Ovary (tissue), 9 donors: Measurements from ENCODE around the gene SMARCB1. TPM values are rescaled to one million over a fixed set of nuclear protein-coding genes. Genes with fewer than 3 reads are reported as not detected.
"Not testable (repeated sequence)": the region's sequence is repeated elsewhere in the genome, so short reads cannot be mapped to it uniquely, and the experiment has no call there.

Experiments used
- DNase-seq, 5 donors: peaks; one replicate each; pipeline ENCODE4 v3.0.0-alpha.2; 2019 to 2020
- H3K27ac ChIP-seq, 2 donors: fragments of 200-600 bp; one replicate each; pipeline versions ENCODE4 v1.5.1 to v1.8.0; 2019 to 2022
- H3K27me3 ChIP-seq: fragments of 200-600 bp; one replicate; pipeline ENCODE4 v1.8.0; 2022
- H3K36me3 ChIP-seq: fragments of 200-600 bp; sonication (generic); one replicate; pipeline ENCODE4 v1.5.1; 2019
- H3K4me1 ChIP-seq: one replicate; pipeline ENCODE4 v1.8.1; 2013; ENCODE audit warnings: mild to moderate bottlenecking, moderate library complexity; ENCODE audit not compliant: insufficient read depth
- H3K4me3 ChIP-seq: fragments of 200-600 bp; sonication (generic); one replicate; pipeline ENCODE4 v1.5.1; 2017
- H3K9me3 ChIP-seq, 2 donors: fragments of 200-600 bp in 1 of 2; sonication (generic) in 1 of 2; one replicate each; pipeline versions ENCODE4 v1.5.1 to v1.8.1; 2013 to 2019; ENCODE audit warnings: mild to moderate bottlenecking in 1 of 2, moderate library complexity in 1 of 2
- CTCF ChIP-seq, 3 donors: fragments of 450-650 bp in 2 of 3; fragments of 200-600 bp in 1 of 3; IDR thresholded peaks; one replicate each; pipeline versions ENCODE4 v1.5.1 to v1.8.0; 2016 to 2022; ENCODE audit warnings: antibody characterized with exemption in 3 of 3, mild to moderate bottlenecking in 1 of 3
- EP300 ChIP-seq: sonication (generic); formaldehyde crosslinking; IDR thresholded peaks from one replicate; pipeline ENCODE4 v1.6.1; 2017; ENCODE audit warnings: antibody characterized with exemption
- POLR2A ChIP-seq: fragments of 450-650 bp; IDR thresholded peaks from one replicate; pipeline ENCODE4 v1.6.1; 2017; ENCODE audit warnings: antibody characterized with exemption, mild to moderate bottlenecking, moderate library complexity
- WGBS, 3 donors: extraction: QIAGEN DNeasy Blood & Tissue Kit in 1 of 3; methylation state at CpG; one replicate each; pipeline versions ENCODE4 v1.1.5 to v1.1.7; 2013 to 2017; 5-methylcytosine and 5-hydroxymethylcytosine counted together
- intact Hi-C, 4 donors: fragments of 100-400 bp; cut with DNase I; formaldehyde crosslinking; loops; one replicate each; pipeline versions ENCODE4 v1.11.0 to v1.15.1; 2022 to 2023
- polyA plus RNA-seq, 2 donors: library from polyadenylated mRNA; stranded (reverse); fragments of 200-250 nt in 1 of 2; fragments of 350-450 nt in 1 of 2; fragmentation: Illumina TruSeq in 1 of 2; extraction: RNeasy Lipid Tissue Mini Kit (QIAGEN cat#74804) in 1 of 2; gene quantifications; one replicate each; pipeline ENCODE4 v1.2.3, GENCODE V29; 2013 to 2014
- total RNA-seq, 7 donors: library from RNA; depleted of rRNA in 2 of 7; stranded (reverse); fragments of >200 nt in 2 of 7; fragmentation: NEBNext Ultra II Directional in 3 of 7; extraction: Animal tissue kit (Norgen Biotek cat#: 25700) in 3 of 7; gene quantifications; one replicate each; pipeline versions ENCODE4 v1.1.0 to v1.2.4, GENCODE V29; 2016 to 2023
- donor health status: DM: no; HTN: no; CAD: no; lungs with moderate emphysema.
- donor health status: DM: no; HTN: no; CAD: no.
- donor health status: Bipolar disorder and iron deficiency.
- donor health status: DM: yes; HTN: yes; CAD: no.
- donor health status: DM: no; HTN: no; CAD: no.
- donor health status: DM: yes; HTN: yes; CAD: no.

Gene SMARCB1
- total and polyA plus RNA-seq, 9 donors: 47.1 to 107 (median 87.0) TPM

GRCh38 chr22:23858484-23858815 lies 71.7 kb downstream of the SMARCB1 start:
- 27 to 38% (median 28%) methylated on average over 7 of the region's 7 CpGs for WGBS, 3 donors
- DNase-seq: no peak
- Histone ChIP-seq H3K27ac (no peak overlapping the region), H3K4me3 (peak overlapping the region; percentile 72), H3K27me3 (no peaks in the 10 kb centered on the region), H3K36me3 (no peaks in the 10 kb centered on the region), H3K4me1 (no peaks in the 10 kb centered on the region), H3K9me3 (no peaks in the 10 kb centered on the region)
- intact Hi-C loops: no loop called here
- no peak for TF ChIP-seq CTCF (IDR thresholded peaks at IDR 0.05)
- TF ChIP-seq POLR2A: no peak
- no peak for TF ChIP-seq EP300

DNA sequence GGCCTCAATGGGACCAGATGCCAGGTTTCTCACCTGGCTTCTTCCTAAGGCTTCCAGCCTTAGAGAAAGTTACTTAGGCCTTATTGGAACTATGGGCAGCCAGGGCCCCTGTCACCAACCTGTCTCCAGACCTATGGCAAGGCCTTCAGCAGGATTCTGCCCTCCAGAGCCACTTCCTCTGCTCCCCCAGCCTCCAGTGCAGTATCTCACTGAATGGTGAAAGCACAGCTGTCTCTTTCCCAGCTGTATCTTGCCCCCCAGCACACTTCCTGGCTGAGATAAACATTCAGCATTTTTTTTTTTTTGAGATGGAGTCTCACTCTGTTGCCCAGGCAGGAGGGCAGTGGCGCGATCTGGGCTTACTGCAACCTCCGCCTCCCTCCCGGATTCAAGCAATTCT lies 72.4 kb downstream of the SMARCB1 start:
- 93 to 97% (median 96%) methylated on average over 4 of the region's 4 CpGs for WGBS, 3 donors
- Histone ChIP-seq H3K9me3 (no peaks in the 10 kb centered on the region), H3K36me3 (no peaks in the 10 kb centered on the region), H3K27ac (no peak overlapping the region), H3K27me3 (no peaks in the 10 kb centered on the region), H3K4me3 (no peak overlapping the region), H3K4me1 (no peaks in the 10 kb centered on the region)
- intact Hi-C loops: no loop called here
- TF ChIP-seq CTCF (IDR thresholded peaks at IDR 0.05): no peak
- TF ChIP-seq POLR2A: no peak
- no peak for TF ChIP-seq EP300
- peak in 1 of 5 donors; percentile 26 for DNase-seq

GRCh38 chr22:23860187-23860586 lies 73.4 kb downstream of the SMARCB1 start:
- H3K27me3 ChIP-seq, H3K4me1 ChIP-seq, H3K27ac ChIP-seq, H3K9me3 ChIP-seq, H3K4me3 ChIP-seq, H3K36me3 ChIP-seq: not testable (repeated sequence)
- peak in 1 of 5 donors; percentile 14 for DNase-seq
- intact Hi-C loops: loop anchor here in 2 of 4 donors (10.0 kb wide), 2 partner anchors 55 to 95 kb away; no protein-coding TSS in a partner anchor
- WGBS, 3 donors: 90 to 96% (median 96%) methylated on average over 8 of the region's 8 CpGs

- Histone ChIP-seq H3K9me3 (no peaks in the 10 kb centered on the region), H3K4me1 (no peaks in the 10 kb centered on the region), H3K27me3 (no peaks in the 10 kb centered on the region), H3K36me3 (no peaks in the 10 kb centered on the region), H3K27ac (no peak overlapping the region), H3K4me3 (no peak overlapping the region)
- WGBS, 3 donors: 68 to 87% (median 74%) methylated on average over 3 of the region's 3 CpGs
- intact Hi-C loops: loop anchor here in 2 of 4 donors (10.0 kb wide), 2 partner anchors 53 to 93 kb away; no protein-coding TSS in a partner anchor
- TF ChIP-seq CTCF (IDR thresholded peaks at IDR 0.05) (no peak), POLR2A (no peak), EP300 (no peak)
- DNase-seq: peak in 2 of 5 donors; percentile 28 to 45
Observed at GRCh38 chr22:23862103-23862502, 75.3 kb downstream of the SMARCB1 start.

DNA sequence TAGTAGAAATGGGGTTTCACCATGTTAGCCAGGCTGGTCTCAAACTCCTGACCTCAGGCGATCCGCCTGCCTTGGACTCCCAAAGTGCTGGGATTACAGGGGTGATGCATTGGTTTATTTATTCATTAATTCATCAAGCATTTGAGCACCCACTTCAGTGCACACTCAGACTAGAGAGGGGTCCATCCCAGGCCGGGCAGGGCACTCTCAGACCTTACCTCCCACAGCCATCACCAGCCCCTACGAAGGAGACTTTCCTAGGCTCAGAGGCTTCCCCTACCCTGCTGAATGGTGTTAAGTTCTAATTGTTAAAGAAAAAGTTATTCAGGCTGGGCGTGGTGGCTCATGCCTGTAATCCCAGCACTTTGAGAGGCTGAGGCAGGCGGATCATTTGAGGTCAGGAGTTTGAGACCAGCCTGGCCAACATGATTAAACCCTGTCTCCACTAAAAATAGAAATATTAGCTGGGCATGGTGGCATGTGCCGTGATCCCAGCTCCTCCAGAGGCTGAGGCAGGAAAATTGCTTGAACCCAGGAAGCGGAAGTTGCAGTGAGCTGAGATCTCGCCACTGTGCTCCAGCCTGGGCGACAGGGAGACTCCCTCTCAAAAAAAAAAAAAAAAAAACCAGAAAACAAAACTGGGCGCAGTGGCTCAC lies 77.9 kb downstream of the SMARCB1 start:
- H3K36me3 ChIP-seq: not testable (repeated sequence)

More for the DNA sequence above, 77.9 kb downstream of the SMARCB1 start:
- not testable (repeated sequence) for H3K4me3 ChIP-seq, H3K4me1 ChIP-seq, H3K27ac ChIP-seq, H3K27me3 ChIP-seq, H3K9me3 ChIP-seq
- peak in 1 of 5 donors; percentile 19 for DNase-seq
- WGBS, 3 donors: 70 to 80% (median 79%) methylated on average over 11 of the region's 11 CpGs
- intact Hi-C loops: loop anchor here in 2 of 4 donors (10.0 kb wide), 2 partner anchors 50 to 90 kb away; no protein-coding TSS in a partner anchor
